Measurements from ENCODE around the gene ANKRD36B.
"Not testable (repeated sequence)": the region's sequence is repeated elsewhere in the genome, so short reads cannot be mapped to it uniquely, and the experiment has no call there.

The ANKRD36B gene

DNA sequence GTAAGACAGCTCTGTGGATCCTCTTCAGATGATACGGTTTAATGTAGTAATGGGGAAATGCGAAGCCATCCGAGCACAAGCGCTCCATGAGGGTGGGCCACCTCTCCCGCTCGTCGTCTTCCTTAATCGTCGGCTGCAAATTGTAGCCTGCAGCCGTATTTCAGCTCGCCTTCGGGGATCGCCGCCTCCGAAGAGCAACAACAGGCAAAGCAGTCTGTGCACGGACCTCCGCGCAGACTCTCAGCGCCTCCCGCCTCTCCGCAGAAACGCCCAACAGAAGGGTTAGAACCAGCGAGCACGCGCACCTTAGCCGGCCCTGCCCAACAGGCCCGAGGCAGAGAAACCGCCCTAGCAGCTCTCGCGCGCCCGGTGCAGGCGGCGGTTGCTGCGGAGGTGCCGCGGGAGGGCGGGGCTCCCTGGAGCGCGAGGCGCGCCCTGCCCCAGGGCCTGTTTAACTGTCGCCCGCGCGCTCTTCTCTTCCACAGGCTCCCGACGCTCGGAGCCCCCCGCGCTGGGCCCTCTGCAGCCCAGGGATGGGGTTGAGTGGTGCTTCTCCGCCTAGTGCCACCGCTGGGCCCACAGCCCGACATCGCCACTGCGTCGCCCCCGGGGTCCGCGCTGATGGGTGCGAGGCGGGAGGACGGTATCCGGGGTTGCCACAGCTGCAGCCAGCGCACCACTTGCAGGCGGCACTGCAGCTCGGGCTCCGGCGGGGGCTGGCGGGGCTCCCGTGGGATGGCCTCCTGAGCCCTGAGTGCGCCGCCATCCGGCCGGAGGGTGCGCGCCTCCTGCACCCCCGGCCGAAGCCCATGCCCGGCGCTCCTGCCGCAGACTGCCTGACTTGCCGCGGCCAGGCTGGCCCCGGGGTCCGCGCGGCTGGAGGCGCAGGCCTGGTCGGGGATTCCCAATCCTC is at the start of gene ANKRD36B:
Gene ANKRD36B, minus strand, starts transcription at position 280 of the 913 bp plus-strand sequence. Its CDS starts 192 bp downstream, at position 88.
- DNase-seq, result not testable (repeated sequence)

DNA sequence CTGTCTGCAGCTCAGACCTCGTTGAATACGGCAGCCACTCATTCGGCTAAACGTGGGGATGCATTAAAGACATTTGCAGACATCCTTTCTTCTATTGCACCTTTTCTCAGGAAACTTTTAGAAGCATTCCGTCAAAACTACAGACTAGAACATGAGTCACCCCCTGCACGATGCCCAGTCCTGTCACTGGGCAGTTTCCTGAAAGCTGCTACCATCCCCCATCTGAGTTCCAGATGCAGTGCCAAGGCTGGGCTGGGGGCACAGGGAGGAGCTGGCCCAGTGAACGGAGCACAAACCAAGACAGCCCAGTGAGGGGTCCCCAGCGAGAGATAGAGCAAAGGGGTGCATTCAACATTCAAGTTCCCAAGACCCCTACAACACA is 36.4 kb upstream of the ANKRD36B start:
- not testable (repeated sequence) for DNase-seq

DNA sequence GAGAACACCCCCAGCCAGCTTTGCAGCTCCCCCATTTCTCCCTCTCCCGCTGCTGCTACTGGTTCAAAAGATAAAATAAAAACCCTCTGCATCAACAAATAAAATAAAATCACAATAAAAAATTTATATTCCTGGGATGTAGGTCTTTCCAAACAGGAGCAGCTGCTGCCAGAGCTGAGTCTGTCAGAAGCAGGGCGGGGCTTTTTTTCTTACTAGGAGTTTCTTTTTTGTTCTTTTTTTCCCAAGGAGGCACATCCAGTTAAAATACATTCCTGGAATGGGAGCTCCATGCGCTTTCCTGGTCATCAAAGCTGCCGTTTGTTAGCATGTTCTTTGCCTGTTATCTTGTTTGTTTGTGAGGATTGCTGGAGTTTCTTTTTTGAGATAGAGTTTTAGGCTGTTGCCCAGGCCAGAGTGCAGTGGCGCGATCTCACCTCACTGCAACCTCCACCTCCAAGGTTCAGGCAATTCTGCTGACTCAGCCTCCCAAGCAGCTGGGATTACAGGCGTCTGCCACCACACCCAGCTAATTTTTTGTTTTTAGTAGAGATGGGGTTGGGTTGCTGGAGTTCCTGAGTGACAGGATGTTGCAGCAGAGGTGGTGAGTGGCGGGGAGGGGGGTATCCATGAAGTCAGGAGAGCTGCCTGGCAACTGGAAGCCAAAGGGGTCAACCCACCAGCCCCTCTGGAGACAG is 35.8 kb upstream of the ANKRD36B start:
- not testable (repeated sequence) for DNase-seq

DNA sequence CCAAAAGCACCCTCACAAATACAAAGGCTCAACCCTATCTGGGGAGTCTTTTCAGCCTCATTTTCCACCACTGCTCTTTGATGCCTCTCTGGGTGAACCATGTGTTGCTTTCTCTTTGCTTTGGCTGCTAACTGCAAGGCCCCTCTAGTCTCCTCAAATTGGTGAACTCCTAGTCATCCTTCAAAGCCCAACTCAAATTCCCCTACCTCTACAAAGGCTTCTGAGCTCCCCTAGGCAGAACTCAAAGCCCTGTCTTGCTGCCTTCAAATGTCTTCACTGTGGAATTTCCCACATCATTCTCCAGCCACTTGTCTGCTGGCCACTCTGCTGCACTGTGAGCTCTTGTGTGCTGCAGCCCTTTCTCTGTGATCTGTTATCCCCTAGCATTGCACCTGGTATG is 33.3 kb upstream of the ANKRD36B start:
- not testable (repeated sequence) for DNase-seq

DNA sequence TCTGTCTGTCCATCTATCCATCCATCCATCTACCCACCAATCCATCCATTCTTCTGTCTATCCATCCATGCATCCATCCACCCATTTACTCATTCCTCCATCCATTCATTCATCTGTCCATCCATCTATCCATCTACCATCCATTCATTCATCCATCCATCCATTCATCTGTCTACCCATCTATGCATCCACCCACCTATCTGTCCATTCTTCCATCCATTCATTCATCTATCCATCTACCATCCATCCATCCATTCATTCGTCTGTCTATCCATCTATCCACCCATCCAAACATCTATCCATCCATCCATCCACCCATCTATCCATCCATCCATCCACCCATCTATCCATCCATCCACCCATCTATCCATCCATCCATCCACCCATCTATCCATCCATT is 30.8 kb upstream of the ANKRD36B start:
- DNase-seq, result not testable (repeated sequence)

DNA sequence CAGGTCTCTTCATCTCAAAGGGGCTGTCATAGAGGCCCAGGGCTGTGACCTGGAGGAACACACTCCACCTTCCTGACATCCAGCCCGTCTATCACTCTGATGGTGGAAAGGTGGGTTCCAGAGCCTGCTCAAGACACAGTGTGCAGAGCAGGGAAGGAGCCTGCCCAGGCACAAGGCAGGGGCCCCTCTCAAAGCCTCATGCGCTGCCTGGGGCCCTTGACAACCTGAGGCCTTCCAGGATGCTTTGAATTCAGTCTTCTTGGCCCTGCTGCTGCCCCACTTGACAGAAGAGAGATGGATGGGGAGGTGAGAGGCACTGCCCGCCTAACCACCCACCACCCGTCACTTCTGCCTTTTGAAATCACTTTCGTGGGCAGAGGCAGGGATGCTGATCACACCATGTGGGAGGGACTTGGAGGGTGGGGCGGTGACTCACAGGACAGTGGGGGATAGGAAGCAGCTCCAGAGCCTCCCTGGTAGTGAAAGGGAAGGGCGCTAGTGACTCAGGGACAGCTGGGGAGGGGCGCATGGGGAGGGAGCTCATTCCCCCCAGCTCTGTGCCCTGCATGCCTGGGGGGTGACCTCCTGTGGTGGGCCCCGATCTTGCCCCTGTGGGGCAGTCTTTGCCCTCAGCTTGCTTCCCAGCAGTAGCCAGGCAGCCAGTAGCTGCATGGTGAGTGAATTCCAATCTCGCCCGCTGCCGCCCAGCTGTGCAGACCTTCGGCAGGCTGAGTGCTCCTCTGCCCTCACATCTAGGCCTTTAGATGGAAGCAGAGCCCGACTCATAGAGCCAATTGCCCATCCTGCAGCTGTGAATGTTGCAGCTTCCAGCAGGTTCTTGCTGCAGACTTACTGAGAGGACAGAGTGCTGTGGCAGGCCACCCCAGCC is 29.5 kb upstream of the ANKRD36B start:
- DNase-seq, result not testable (repeated sequence)

DNA sequence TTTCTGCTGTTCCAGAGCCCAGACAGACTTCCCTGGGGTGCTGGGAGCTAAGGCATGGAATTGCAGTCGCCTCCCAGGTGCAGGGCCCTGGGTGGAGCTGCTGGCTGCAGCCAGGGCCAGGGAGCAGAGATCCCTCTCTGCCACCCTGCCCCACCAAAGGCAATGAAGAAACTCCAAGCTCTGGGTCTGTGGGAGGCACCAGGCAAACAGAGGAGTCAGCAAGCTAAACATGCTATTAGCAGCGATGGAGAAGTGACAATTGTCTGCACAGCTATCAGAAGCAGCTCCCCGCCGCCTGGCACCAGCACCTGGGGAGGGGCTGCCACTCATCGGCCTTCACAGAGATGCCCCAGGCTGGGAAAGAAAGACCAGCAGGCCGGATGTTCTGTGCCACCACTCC is 28.2 kb upstream of the ANKRD36B start:
- DNase-seq, result no peak

DNA sequence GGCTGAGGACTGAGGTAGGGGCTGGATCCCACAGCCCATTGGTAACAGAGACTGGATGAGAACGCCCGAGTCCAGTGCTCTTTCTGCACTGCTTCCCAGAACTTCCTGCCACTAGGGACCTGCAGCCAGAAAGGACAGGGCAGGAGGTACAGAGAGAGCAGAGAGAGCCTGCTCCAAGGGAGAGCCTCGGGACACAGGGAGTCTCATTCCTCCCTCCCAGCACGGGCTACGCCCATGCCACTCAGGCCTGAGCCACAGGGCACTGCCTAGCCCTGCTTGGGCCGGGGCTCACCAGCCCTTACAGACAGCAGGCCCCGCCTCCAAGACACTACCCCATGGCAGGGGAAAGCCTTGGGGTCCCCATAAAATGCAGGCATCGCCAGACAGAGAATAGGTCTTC is 26.1 kb upstream of the ANKRD36B start:
- not testable (repeated sequence) for DNase-seq

DNA sequence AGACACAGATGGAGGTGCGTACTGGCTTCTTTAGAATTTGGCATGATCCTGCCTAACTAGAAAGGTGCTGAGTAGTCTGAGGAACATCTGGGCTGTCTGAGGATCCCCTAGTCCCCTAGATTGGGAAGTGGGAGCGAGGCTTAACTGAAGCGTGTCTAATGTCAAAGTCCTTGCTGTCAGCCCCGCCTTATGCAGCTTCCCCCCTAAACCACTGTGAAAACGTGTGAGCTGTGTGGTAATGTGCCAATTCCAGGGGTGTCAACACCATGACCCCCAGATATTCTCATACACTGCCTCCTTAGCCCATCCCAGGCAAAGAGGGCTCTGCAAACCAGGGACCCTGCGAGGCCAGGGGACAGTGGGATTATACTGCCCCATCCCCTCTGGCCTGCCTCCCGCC is 22.2 kb upstream of the ANKRD36B start:
- DNase-seq, result not testable (repeated sequence)

DNA sequence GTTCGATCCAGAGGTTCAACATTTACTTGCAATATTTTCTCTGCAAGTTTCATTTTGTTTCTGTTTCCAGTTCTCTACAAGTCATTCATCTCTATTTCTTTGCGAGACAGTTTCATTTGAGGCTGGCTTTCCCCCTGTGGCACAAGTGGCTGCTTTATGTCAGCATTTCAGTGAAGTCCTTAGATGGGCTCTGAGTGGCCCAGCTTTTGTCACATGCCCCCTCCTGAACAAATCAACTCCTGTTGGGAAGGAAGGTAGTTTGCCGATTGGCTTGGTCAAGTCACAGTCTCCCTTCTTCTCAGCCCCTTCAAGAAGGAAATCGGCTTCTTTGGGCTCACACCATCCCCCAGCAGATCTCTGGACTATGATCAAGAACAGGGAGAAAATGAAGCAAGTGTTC is 19.1 kb upstream of the ANKRD36B start:
- DNase-seq, result not testable (repeated sequence)

DNA sequence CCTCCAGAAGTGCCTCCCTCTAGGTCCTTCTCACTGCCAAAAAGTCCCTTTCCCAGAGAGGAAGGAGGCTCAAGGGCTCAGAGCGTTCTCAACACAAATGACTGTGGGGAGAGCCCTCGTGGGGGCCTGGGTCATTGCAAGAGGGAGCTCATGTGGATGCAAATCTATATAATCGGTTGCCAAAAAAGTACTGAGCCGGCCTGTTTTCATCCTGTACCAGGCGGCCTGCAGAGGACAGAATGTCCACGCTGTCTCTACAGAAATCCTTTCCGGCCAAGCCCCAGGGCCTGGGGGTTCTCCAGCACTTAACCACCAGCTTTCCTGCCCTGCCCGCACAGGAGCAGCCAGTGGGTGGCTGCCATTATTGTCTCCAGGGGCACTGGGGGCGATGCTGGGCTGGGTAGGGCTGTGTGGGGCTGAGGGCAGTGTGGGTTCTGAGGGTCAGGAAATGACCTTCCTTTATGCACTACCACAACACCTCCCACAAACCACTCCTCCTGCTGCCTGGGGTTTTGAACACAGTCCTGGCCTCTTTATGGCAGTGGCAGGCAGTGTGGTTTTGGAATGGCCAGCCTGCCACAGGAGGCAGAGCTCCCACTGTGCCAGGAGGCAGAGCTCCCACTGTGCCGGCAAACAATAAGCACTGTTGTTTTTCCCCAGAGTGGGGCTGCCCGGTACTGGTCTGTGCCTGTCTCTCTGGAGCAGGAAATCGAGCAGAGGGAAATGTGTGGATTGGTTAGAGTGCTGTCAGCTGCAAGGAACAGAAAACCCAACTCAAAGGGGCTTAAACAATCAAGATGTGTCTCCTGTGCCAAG is 16.1 kb upstream of the ANKRD36B start:
- not testable (repeated sequence) for DNase-seq

DNA sequence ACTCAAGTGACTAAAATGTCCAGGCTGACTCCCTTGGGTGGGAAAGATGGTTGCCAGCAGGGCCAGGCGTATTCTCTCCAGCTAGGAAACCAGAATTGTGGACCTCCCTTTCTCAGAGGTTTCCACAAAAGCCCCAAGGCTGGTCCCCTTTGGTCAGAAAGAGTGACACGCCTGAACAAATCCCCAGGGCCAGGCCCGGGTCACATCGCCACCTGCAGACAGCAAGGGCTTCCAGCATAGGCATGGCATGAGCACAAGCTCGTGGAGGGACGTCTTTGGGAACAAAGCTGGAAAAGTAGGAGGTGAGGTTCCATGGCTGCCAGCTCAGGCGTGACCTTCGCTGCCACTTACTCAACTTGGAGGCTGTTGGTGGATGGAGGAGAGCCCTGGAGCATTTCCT is 15.4 kb upstream of the ANKRD36B start:
- DNase-seq, result not testable (repeated sequence)

DNA sequence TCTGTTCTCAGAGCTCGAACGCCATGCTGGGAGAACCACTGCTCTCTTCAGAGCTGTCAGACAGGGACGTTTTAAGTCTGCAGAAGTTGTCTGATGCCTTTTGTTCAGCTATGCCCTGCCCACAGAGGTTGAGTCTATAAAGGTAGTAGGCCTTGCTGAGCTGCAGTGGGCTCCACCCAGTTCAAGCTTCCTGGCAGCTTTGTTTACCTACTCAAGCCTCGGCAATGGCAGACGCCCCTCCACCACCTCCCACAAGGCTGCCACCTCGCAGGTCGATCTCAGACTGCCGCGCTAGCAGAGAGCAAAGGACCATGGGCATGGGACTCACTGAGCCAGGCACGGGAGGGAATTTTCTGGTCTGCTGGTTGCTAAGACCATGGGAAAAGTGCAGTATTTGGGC is 11.9 kb upstream of the ANKRD36B start:
- DNase-seq, result not testable (repeated sequence)

DNA sequence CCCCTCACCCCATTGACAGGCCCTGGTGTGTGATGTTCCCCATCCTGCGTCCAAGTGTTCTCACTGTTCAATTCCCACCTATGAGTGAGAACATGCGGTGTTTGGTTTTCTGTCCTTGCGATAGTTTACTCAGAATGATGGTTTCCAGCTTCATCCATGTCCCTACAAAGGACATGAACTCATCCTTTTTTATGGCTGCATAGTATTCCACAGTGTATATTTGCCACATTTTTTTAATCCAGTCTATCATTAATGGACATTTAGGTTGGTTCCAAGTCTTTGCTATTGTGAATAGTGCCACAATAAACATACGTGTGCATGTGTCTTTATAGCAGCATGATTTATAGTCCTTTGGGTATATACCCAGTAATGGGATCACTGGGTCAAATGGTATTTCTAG is 6.5 kb upstream of the ANKRD36B start:
- DNase-seq, result not testable (repeated sequence)

DNA sequence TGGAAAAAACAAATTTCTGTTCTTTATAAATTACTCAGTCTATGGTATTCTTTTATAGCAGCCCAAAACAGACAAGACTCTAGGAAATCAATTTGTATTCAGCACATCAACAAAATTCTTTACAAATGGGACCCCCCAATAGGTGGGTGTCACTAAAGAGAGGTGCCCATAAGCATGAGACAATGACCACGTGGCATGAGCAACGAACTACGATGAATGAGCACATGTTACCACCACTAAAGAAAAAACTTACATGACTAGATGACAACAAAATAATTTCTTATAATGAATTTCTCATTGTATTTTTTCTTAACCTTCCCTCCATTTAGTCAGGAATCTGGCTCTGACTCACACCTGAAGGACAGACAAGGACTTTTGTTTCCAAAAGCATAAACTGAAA is 3.8 kb upstream of the ANKRD36B start:
- DNase-seq, result not testable (repeated sequence)

DNA sequence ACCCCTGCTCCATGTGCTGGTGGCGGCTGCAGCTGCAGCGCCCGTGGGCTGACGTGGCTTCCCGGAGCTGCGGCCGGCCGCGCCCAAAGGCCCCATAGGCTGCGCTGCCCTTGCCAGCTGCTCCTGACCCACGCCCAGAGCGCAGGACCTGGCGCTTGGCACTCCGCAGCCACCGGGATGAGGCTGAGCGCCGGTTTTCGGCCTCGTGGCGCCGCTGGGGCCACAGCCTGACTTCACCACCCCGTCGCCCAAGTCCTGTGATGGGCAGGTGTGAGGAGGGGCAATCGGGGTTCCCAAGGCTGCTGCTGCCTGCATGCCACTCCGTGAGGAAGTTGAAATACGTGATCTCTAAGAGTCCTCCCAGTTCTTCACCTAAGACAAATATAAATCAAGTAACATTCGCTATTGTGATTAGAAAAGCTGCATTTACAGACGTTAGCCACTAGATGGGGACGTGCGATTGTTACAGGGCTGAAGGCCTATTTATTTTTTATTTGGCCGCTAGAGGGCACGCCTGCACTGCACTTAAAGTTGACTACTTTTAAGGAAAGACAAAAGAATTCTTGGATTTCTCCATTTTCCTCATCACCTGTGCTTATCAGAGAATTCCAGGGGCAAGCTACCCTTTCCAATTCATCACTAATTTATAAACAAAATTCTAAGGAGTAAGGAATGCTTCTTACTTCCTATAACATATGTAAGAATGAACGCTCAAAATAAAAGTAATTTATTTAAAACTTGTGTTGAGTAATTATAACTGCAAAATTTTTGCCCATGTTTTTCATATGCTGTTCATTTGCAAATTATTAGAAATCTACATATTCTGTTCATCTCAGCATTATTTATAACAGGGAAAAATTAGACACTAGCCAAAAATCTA is 1.1 kb upstream of the ANKRD36B start:
- not testable (repeated sequence) for DNase-seq

DNA sequence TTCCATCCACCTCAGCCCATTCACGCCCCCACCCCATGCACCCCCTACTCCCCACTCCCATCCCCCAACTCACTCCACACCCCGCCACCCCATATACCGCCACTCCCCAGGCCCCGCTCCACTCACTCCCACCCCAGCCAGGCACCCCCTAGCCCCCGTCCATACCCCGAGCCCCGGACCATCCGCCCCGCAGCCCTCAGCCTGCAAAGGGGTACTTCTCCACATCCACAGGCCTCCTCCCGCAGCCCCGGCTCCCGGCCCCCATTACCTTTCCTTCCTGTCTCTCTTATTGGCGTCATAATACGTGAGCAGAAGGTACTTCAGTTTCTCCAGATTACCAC is 450 bp downstream of the ANKRD36B start:
- DNase-seq, result not testable (repeated sequence)

DNA sequence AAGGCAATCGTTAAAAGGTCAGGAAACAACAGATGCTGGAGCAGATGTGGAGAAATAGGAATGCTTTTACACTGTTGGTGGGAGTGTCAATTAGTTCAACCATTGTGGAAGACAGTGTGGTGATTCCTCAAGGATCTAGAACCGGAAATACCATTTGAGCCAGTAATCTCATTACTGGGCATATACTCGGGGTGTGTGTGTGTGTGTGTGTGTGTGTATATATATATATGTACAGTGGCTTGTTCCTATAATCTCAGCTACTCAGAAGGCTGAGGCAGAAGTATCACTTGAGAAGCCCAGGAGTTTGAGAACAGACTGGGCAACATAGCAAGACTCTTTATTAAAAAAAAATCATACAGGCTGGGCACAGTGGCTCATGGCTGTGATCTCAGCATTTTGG is 24.0 kb downstream of the ANKRD36B start:
- DNase-seq, result not testable (repeated sequence)

DNA sequence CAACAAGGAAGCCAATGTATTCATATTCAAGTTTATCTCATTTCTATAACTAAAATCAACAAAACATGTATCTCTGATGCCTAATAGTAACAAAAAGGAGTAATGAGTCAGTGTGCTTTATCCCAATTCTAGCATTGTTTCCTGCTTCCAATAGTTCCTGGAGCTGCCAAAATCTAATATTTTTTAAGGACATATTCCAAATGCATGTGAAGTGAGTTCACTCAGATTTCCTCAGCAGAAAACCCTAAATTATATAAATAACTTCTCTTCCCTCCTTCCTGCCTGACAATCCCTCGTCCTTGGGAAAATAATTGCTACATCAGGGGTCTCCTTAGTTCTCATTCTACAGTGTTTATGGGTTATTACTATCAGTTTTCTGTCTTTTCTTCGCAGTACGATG is 37.3 kb downstream of the ANKRD36B start:
- not testable (repeated sequence) for DNase-seq

DNA sequence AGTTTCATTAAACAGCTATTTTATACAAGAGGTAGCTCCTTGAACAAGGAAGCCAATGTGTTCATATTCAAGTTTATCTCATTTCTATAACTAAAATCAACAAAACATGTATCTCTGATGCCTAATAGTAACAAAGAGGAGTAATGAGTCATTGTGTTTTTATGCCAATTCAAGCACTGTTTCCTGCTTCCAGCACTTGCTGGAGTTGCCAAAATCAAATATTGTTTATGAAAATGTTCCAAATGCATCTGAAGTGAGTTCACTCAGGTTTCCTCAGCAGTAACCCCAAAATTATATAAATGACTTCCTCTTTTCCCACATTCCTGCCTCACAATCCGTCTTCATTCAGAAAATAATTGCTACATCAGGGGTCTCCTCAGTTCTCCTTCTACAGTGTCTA is 39.2 kb downstream of the ANKRD36B start:
- DNase-seq, result not testable (repeated sequence)

DNA sequence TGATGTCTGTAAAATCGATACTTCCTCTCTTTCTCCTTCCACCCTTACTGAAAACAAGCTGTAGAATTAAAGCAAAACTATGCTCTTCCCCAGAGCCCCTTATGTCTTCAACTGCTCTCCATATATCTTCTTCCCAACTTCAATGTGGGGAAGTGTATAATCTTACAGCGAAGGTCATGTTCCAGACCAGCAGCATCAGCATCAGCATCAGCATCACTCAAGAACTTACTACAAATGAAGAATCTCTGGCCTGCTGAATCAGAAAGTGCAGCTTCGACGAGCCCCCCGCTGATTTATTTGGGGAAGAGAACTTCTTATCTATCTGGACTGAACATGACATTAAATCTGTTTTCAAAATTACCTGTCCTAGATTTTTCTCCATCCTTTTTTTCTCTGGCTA is 40.6 kb downstream of the ANKRD36B start:
- not testable (repeated sequence) for DNase-seq
